Measurements from ENCODE around the gene MYZAP. TPM values are rescaled to one million over a fixed set of nuclear protein-coding genes. Genes with fewer than 3 reads are reported as not detected.

Gene MYZAP
- total RNA-seq, 1 experiment from 2014 or later: 0.63 TPM

DNA sequence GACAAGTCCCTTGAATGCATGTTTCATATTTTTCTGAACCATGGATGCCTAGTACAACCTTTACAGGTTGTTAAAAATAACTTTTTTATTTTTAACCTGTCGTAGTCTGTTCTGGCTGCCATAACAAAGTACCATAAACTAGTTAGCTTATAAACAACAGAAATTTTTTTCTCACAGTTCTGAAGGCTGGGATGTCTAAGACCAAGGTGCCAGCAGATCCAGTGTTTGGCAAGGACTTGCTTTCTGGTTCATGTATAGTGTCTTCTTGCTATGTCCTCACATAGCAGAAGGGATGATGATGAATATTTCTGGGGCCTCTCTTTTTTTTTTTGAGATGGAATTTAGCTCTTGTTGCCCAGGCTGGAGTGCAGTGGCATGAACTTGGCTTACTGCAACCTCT lies 91.8 kb downstream of the MYZAP start:
- Mint-ChIP-seq H3K27ac (no peak overlapping the region), H3K4me3 (no peak overlapping the region), H3K36me3 (ENCODE audit: insufficient read depth in 1 of 3, low read depth in 3 of 3) (no peaks in the 10 kb centered on the region), H3K9me3 (no peaks in the 10 kb centered on the region), H3K4me1 (0 out of 4 replicates have a peak, but pooled peaks cover 3% of the 10 kb centered on the region in 2 experiments), H3K27me3 (ENCODE audit: low read depth) (no peaks in the 10 kb centered on the region)
- Histone ChIP-seq H2BK5ac (ENCODE audit: insufficient read length, low read length) (no peak overlapping the region), H3K4me1 (ENCODE audit: insufficient read depth, low read length) (no peaks in the 10 kb centered on the region; the same call in 1 of the 2 replicates), H3K27ac (ENCODE audit: insufficient read length, low read depth, low read length) (no peak overlapping the region), H4K20me1 (ENCODE audit: control insufficient read depth, insufficient read depth, insufficient read length) (no peaks in the 10 kb centered on the region), H3K14ac (ENCODE audit: insufficient read depth, low read length) (no peak overlapping the region), H3K23me2 (ENCODE audit: insufficient read length, low read depth, low read length, poor library complexity, severe bottlenecking) (no peaks in the 10 kb centered on the region), H2BK20ac (ENCODE audit: low read depth, low read length, poor library complexity, severe bottlenecking) (no peak overlapping the region), H3K23ac (ENCODE audit: insufficient read length, low read depth, low read length) (no peak overlapping the region), H3K79me2 (ENCODE audit: insufficient read depth, low read length) (no peaks in the 10 kb centered on the region), H3K18ac (ENCODE audit: insufficient read length, low read depth, low read length) (no peak overlapping the region), H3K4ac (ENCODE audit: low read depth, low read length) (no peak overlapping the region), H2AFZ (ENCODE audit: low read length) (no peak overlapping the region), H3K79me1 (ENCODE audit: insufficient read depth, low read depth, low read length, poor library complexity, severe bottlenecking) (no peaks in the 10 kb centered on the region), H2BK15ac (ENCODE audit: low read depth, low read length) (no peak overlapping the region), H2BK12ac (ENCODE audit: insufficient read length, low read depth, low read length) (no peak overlapping the region), H2AK5ac (ENCODE audit: insufficient read length, low read length) (no peak overlapping the region), H3K4me2 (ENCODE audit: insufficient read depth, insufficient read length, low read length) (no peak overlapping the region), H3K9me3 (ENCODE audit: control insufficient read depth, low read depth, low read length) (no peaks in the 10 kb centered on the region), H2BK120ac (ENCODE audit: low read depth, low read length, poor library complexity, severe bottlenecking) (no peak overlapping the region), H4K8ac (replicated peaks; ENCODE audit: insufficient read length, low read depth, low read length) (no peak overlapping the region), H3K9ac (ENCODE audit: extremely low read depth, insufficient read length, low read length) (no peak overlapping the region), H3K27me3 (ENCODE audit: insufficient read depth, low read length) (no peaks in the 10 kb centered on the region), H4K5ac (ENCODE audit: insufficient read length, low read depth, low read length) (no peak overlapping the region), H4K91ac (ENCODE audit: insufficient read length, low read depth, low read length) (no peak overlapping the region), H3T11ph (ENCODE audit: low read length) (no peak overlapping the region), H3K56ac (ENCODE audit: insufficient read length, low read depth, low read length) (no peak overlapping the region)
- no CpG with 5 or more reads among the region's 1 CpG for WGBS (ENCODE audit: extremely low coverage, insufficient read length, low lambda C conversion rate)
- no peak for DNase-seq
- TF ChIP-seq, protein P1, sequence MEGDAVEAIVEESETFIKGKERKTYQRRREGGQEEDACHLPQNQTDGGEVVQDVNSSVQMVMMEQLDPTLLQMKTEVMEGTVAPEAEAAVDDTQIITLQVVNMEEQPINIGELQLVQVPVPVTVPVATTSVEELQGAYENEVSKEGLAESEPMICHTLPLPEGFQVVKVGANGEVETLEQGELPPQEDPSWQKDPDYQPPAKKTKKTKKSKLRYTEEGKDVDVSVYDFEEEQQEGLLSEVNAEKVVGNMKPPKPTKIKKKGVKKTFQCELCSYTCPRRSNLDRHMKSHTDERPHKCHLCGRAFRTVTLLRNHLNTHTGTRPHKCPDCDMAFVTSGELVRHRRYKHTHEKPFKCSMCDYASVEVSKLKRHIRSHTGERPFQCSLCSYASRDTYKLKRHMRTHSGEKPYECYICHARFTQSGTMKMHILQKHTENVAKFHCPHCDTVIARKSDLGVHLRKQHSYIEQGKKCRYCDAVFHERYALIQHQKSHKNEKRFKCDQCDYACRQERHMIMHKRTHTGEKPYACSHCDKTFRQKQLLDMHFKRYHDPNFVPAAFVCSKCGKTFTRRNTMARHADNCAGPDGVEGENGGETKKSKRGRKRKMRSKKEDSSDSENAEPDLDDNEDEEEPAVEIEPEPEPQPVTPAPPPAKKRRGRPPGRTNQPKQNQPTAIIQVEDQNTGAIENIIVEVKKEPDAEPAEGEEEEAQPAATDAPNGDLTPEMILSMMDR (conservative IDR thresholded peaks at IDR 0.05): no peak
